ENCODE measurements around the gene TRIM67.

Gene TRIM67

GRCh38 chr1:231194476-231194842, 32.6 kb downstream of the TRIM67 start:
- in situ Hi-C loops (cut with HindIII; ENCODE audit: low sequenced_read_pairs) = no loop called here
- DNase-seq (ENCODE audit: low read depth, low spot score) = no peak
- H3K4me3 ChIP-seq (ENCODE audit: low read depth, low read length) = no peak overlapping the region
- no peak for TF ChIP-seq CTCF (IDR thresholded peaks at IDR 0.05; ENCODE audit: low read depth, low read length)

- no peak for TF ChIP-seq CTCF (IDR thresholded peaks at IDR 0.05; ENCODE audit: low read depth, low read length)
- in situ Hi-C loops (cut with HindIII; ENCODE audit: low sequenced_read_pairs) = no loop called here
- H3K4me3 ChIP-seq (ENCODE audit: low read depth, low read length) = no peak overlapping the region
- no peak for DNase-seq (ENCODE audit: low read depth, low spot score)
These were observed 33.1 kb downstream of the TRIM67 start for GRCh38 chr1:231194843-231195516.

DNA sequence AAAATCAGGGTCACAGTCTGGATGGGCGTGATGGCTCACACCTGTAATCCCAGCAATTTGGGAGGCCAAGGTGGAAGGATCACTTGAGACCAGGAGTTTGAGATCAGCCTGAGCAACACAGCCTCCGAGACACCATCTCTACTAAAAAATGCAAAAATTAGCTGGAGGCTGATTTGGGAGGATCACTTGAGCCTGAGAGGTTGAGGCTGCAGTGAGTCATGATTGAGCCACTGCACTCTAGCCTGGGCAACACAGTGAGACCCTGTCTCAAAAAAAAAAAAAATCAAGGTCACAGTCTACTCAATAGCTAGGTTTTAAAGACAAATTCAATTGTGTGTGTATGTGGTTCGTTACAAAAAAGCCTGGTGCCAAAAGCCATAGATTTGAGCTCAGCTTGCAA, 34.4 kb downstream of the TRIM67 start:
- no peak for DNase-seq (ENCODE audit: low read depth, low spot score)
- in situ Hi-C loops (cut with HindIII; ENCODE audit: low sequenced_read_pairs) = no loop called here

DNA sequence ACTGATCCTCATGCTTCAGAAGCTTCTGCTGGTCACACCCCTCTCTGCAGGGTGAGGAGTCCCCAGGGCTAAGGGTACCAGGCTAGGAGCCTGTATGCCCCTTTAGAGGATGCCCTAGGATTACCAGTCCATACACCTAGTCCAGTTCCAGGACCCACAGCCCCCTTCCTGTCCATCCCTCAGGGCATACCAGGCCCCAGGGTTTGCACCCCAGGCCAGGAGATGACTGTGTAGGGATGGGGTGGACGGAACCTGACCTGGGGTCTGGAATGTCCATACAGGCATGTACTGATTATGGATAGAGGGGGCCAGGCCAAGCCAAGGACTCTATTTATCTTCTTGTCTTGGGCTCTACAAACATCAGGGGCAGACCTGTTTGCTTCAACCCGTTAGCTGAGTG, 34.9 kb downstream of the TRIM67 start:
- no peak for DNase-seq (ENCODE audit: low read depth, low spot score)
- in situ Hi-C loops (cut with HindIII; ENCODE audit: low sequenced_read_pairs) = no loop called here

More for the DNA sequence above, 34.4 kb downstream of the TRIM67 start:
- no peak overlapping the region for H3K4me3 ChIP-seq (ENCODE audit: low read depth, low read length)
- TF ChIP-seq CTCF (IDR thresholded peaks at IDR 0.05; ENCODE audit: low read depth, low read length) = no peak

DNA sequence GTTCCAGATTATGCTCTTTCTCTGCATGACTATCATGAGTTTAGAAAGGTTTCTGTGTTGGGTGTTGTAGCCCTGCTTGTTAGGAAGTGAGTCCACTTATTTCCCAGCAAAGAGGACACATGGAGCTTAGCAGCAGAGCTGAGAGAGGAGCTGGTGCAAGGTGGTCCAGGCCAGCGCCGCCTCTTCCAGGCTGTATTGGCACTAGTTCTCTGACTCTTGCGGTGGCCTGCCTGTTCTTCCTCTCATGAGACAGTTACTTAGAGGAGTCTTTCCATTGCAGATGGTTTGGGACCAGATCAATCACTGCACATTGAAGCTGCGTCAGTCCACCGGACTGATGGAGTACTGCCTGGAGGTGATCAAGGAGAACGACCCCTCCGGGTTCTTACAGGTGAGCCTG, 38.0 kb downstream of the TRIM67 start:
- TF ChIP-seq CTCF (IDR thresholded peaks at IDR 0.05; ENCODE audit: low read depth, low read length) = no peak
- in situ Hi-C loops (cut with HindIII; ENCODE audit: low sequenced_read_pairs) = no loop called here
- H3K4me3 ChIP-seq (ENCODE audit: low read depth, low read length) = no peak overlapping the region
- no peak for DNase-seq (ENCODE audit: low read depth, low spot score)

More for the DNA sequence above, 34.9 kb downstream of the TRIM67 start:
- H3K4me3 ChIP-seq (ENCODE audit: low read depth, low read length) = no peak overlapping the region
- TF ChIP-seq CTCF (IDR thresholded peaks at IDR 0.05; ENCODE audit: low read depth, low read length) = no peak

GRCh38 chr1:231200388-231201031, 38.7 kb downstream of the TRIM67 start:
- TF ChIP-seq CTCF (IDR thresholded peaks at IDR 0.05; ENCODE audit: low read depth, low read length) = no peak
- in situ Hi-C loops (cut with HindIII; ENCODE audit: low sequenced_read_pairs) = no loop called here

More at GRCh38 chr1:231200388-231201031, 38.7 kb downstream of the TRIM67 start:
- H3K4me3 ChIP-seq (ENCODE audit: low read depth, low read length) = no peak overlapping the region
- no peak for DNase-seq (ENCODE audit: low read depth, low spot score)
